ENCODE measurements around the gene KRT20. TPM values are rescaled to one million over a fixed set of nuclear protein-coding genes. Genes with fewer than 3 reads are reported as not detected.

KRT20 gene
- polyA plus RNA-seq, 1 donor (not counting 4 experiments of a cell fraction or from before 2014, with no cell fraction given): not detected

DNA sequence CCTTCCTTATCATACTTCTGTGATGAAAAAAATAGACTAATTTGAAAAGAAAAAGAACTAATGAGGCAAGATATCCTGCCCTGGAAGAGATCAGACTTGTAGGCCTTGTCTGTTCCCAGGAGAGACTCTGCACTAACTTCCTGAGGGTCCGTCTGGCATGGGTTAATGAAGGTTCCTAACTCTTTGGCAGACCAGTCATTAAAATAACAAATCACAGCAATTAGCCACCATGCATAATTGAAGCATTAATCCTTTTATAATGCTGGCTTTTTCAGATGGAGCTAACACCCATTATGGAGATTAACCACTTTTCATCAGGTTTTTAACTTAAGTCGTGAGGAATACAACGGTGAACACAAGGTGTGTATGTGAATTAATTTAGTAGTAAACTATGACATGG lies 52.2 kb downstream of the KRT20 start:
- Histone ChIP-seq H3K4me3 (ENCODE audit: control insufficient read depth in 2 of 3, extremely low read depth in 1 of 3, insufficient read depth in 2 of 3, low read depth in 1 of 3, low read length in 3 of 3) (no peak overlapping the region), H3K27me3 (ENCODE audit: control insufficient read depth, extremely low read depth, insufficient read depth, low read length) (no peaks in the 10 kb centered on the region), H3K36me3 (ENCODE audit: control insufficient read depth in 2 of 2, extremely low read depth in 1 of 2, insufficient read depth in 2 of 2, low read length in 2 of 2) (peaks cover 2 to 9% of the 10 kb centered on the region in 2 experiments), H4K20me1 (ENCODE audit: control insufficient read depth, extremely low read depth, insufficient read depth, low read length) (no peaks in the 10 kb centered on the region), H3K27ac (ENCODE audit: control insufficient read depth, insufficient read depth, low read length) (no peak overlapping the region), H2AFZ (ENCODE audit: control insufficient read depth, low read length) (no peak overlapping the region), H3K4me2 (ENCODE audit: control insufficient read depth, extremely low read depth, insufficient read depth, low read depth, low read length) (no peak overlapping the region), H3K79me2 (ENCODE audit: control insufficient read depth, insufficient read depth, low read length) (no peaks in the 10 kb centered on the region), H3K4me1 (ENCODE audit: control insufficient read depth, extremely low read depth, insufficient read depth, low read length) (no peaks in the 10 kb centered on the region), H3K9me1 (ENCODE audit: control insufficient read depth, extremely low read depth, insufficient read depth, low read length) (no peaks in the 10 kb centered on the region), H3K9ac (ENCODE audit: control insufficient read depth, extremely low read depth, insufficient read depth, low read length) (no peak overlapping the region), H3K9me3 (ENCODE audit: control insufficient read depth, low read depth, low read length) (no peaks in the 10 kb centered on the region)
- DNase-seq (ENCODE audit: low read depth, low spot score) (no peak), FAIRE-seq (no peak)
- dilution Hi-C loops (cut with MboI; ENCODE audit: extremely low pct_ligation_motif_present, low sequenced_read_pairs): no loop called here
- TF ChIP-seq, protein P1, sequence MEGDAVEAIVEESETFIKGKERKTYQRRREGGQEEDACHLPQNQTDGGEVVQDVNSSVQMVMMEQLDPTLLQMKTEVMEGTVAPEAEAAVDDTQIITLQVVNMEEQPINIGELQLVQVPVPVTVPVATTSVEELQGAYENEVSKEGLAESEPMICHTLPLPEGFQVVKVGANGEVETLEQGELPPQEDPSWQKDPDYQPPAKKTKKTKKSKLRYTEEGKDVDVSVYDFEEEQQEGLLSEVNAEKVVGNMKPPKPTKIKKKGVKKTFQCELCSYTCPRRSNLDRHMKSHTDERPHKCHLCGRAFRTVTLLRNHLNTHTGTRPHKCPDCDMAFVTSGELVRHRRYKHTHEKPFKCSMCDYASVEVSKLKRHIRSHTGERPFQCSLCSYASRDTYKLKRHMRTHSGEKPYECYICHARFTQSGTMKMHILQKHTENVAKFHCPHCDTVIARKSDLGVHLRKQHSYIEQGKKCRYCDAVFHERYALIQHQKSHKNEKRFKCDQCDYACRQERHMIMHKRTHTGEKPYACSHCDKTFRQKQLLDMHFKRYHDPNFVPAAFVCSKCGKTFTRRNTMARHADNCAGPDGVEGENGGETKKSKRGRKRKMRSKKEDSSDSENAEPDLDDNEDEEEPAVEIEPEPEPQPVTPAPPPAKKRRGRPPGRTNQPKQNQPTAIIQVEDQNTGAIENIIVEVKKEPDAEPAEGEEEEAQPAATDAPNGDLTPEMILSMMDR (optimal IDR thresholded peaks at IDR 0.05 in 1 of 3, IDR thresholded peaks at IDR 0.05 in 1 of 3, conservative IDR thresholded peaks at IDR 0.05 in 1 of 3; ENCODE audit: extremely low read depth in 1 of 3, insufficient read depth in 2 of 3, low read length in 3 of 3): no peak
- no peak for TF ChIP-seq EZH2 (IDR thresholded peaks at IDR 0.05; ENCODE audit: low read length)

GRCh38 chr17:40830085-40830776 lies 54.8 kb downstream of the KRT20 start:
- TF ChIP-seq EZH2 (IDR thresholded peaks at IDR 0.05; ENCODE audit: low read length): no peak
- TF ChIP-seq, protein P1 (optimal IDR thresholded peaks at IDR 0.05 in 1 of 3, IDR thresholded peaks at IDR 0.05 in 1 of 3, conservative IDR thresholded peaks at IDR 0.05 in 1 of 3; ENCODE audit: extremely low read depth in 1 of 3, insufficient read depth in 2 of 3, low read length in 3 of 3): no peak
- Histone ChIP-seq H3K79me2 (ENCODE audit: control insufficient read depth, insufficient read depth, low read length) (peaks cover 3% of the 10 kb centered on the region), H2AFZ (ENCODE audit: control insufficient read depth, low read length) (no peak overlapping the region), H3K27ac (ENCODE audit: control insufficient read depth, insufficient read depth, low read length) (no peak overlapping the region), H3K4me3 (ENCODE audit: control insufficient read depth in 2 of 3, extremely low read depth in 1 of 3, insufficient read depth in 2 of 3, low read depth in 1 of 3, low read length in 3 of 3) (no peak overlapping the region), H3K4me1 (ENCODE audit: control insufficient read depth, extremely low read depth, insufficient read depth, low read length) (no peaks in the 10 kb centered on the region), H3K9ac (ENCODE audit: control insufficient read depth, extremely low read depth, insufficient read depth, low read length) (no peak overlapping the region), H4K20me1 (ENCODE audit: control insufficient read depth, extremely low read depth, insufficient read depth, low read length) (no peaks in the 10 kb centered on the region), H3K9me1 (ENCODE audit: control insufficient read depth, extremely low read depth, insufficient read depth, low read length) (no peaks in the 10 kb centered on the region), H3K9me3 (ENCODE audit: control insufficient read depth, low read depth, low read length) (no peaks in the 10 kb centered on the region), H3K27me3 (ENCODE audit: control insufficient read depth, extremely low read depth, insufficient read depth, low read length) (no peaks in the 10 kb centered on the region), H3K4me2 (ENCODE audit: control insufficient read depth, extremely low read depth, insufficient read depth, low read depth, low read length) (no peak overlapping the region), H3K36me3 (ENCODE audit: control insufficient read depth in 2 of 2, extremely low read depth in 1 of 2, insufficient read depth in 2 of 2, low read length in 2 of 2) (peaks cover 2 to 9% of the 10 kb centered on the region in 2 experiments)
- FAIRE-seq (no peak), DNase-seq (ENCODE audit: low read depth, low spot score) (no peak)
- dilution Hi-C loops (cut with MboI; ENCODE audit: extremely low pct_ligation_motif_present, low sequenced_read_pairs): no loop called here

Data from keratinocyte (primary cell).